ENCODE results near the gene RBM11. TPM values are rescaled to one million over a fixed set of nuclear protein-coding genes. Genes with fewer than 3 reads are reported as not detected.

The RBM11 gene
- total and polyA plus RNA-seq, 2 of the 8 experiments (the other 6 are each of a cell fraction or from before 2014, with no cell fraction given): 3.9 to 10.1 TPM

- H2BK20ac ChIP-seq (ENCODE audit: low read length): no peak overlapping the region
- H3K79me2 ChIP-seq (ENCODE audit: control insufficient read depth in 1 of 2, insufficient read depth in 2 of 2, low read length in 2 of 2): no peaks in the 10 kb centered on the region
- no peaks in the 10 kb centered on the region for H3K9me3 ChIP-seq (ENCODE audit: insufficient read depth in 2 of 2, low read depth in 1 of 2, low read length in 1 of 2)
- H3K23me2 ChIP-seq (ENCODE audit: low read depth, low read length): no peaks in the 10 kb centered on the region
- H2AFZ ChIP-seq (ENCODE audit: low read length): no peak overlapping the region
- no peak overlapping the region for H2BK5ac ChIP-seq (ENCODE audit: low read depth, low read length)
- H3K27me3 ChIP-seq (replicated peaks in 1 of 4; ENCODE audit: control insufficient read depth in 3 of 4, extremely low read depth in 1 of 4, insufficient read depth in 3 of 4, low read length in 3 of 4): no peaks in the 10 kb centered on the region
- no peak overlapping the region for H3K18ac ChIP-seq (ENCODE audit: extremely low read depth, low read length)
- no peak overlapping the region for H3K23ac ChIP-seq (ENCODE audit: insufficient read length)
- H2AK5ac ChIP-seq (ENCODE audit: low read depth, low read length): no peak overlapping the region
- no peaks in the 10 kb centered on the region for H4K20me1 ChIP-seq (replicated peaks in 1 of 2; ENCODE audit: control insufficient read depth in 1 of 2, insufficient read depth in 2 of 2, low read length in 2 of 2)
- H3K4me3 ChIP-seq (ENCODE audit: extremely low read depth in 1 of 4, insufficient read depth in 2 of 4, low read depth in 3 of 4, low read length in 4 of 4): no peak overlapping the region
- H3K56ac ChIP-seq (replicated peaks; ENCODE audit: insufficient read length, low read depth, low read length): no peak overlapping the region
- WGBS, 2 experiments (ENCODE audit: extremely low coverage in 1 of 2, insufficient coverage in 1 of 2, insufficient read length in 1 of 2, insufficient replicate concordance in 2 of 2, low coverage in 1 of 2, low lambda C conversion rate in 2 of 2, missing lambda C conversion rate in 1 of 2): 90% methylated on average over 2 of the region's 2 CpGs; no CpG with 5 or more reads in 1 of the 2 experiments
- H3K14ac ChIP-seq (ENCODE audit: insufficient read length): no peak overlapping the region
- H3K4ac ChIP-seq (replicated peaks; ENCODE audit: insufficient read length, low read depth, low read length): no peak overlapping the region
- no peaks in the 10 kb centered on the region for H3K36me3 ChIP-seq (ENCODE audit: control insufficient read depth in 2 of 4, insufficient read depth in 4 of 4, low read length in 3 of 4)
- ChIA-PET POLR2A (ENCODE audit: partially characterized antibody) (no interaction called here), CTCF (ENCODE audit: partially characterized antibody) (interaction anchor here (2.0 kb wide), 1 partner anchor 14 kb away, joined by 10 read pairs; no protein-coding TSS in a partner anchor)
- H3K79me1 ChIP-seq (ENCODE audit: low read depth, low read length): no peaks in the 10 kb centered on the region
- no peak overlapping the region for H2BK120ac ChIP-seq (replicated peaks; ENCODE audit: low read depth, low read length)
- H3K4me2 ChIP-seq (ENCODE audit: insufficient read depth in 1 of 2, low read depth in 2 of 2, low read length in 2 of 2): no peak overlapping the region
- H3K9ac ChIP-seq (replicated peaks in 1 of 4; ENCODE audit: extremely low read depth in 1 of 4, low read depth in 3 of 4, low read length in 3 of 4): no peak overlapping the region
- H3K27ac ChIP-seq (ENCODE audit: low read depth, low read length): no peak overlapping the region
- no peak for FAIRE-seq
- peaks cover 0 to 3% (median 0%) of the 10 kb centered on the region in 4 experiments; a peak in 1 of 7 replicates for H3K4me1 ChIP-seq (replicated peaks in 1 of 4; ENCODE audit: control insufficient read depth in 3 of 4, insufficient read depth in 4 of 4, low read length in 3 of 4)
- H2BK15ac ChIP-seq (ENCODE audit: low read length): no peak overlapping the region
- H2BK12ac ChIP-seq (ENCODE audit: low read depth, low read length): no peak overlapping the region
- H4K8ac ChIP-seq (ENCODE audit: extremely low read depth, insufficient read depth, low read length): no peak overlapping the region
- no peak overlapping the region for H4K91ac ChIP-seq (replicated peaks; ENCODE audit: insufficient read length, low read length)
- no peak overlapping the region for H4K5ac ChIP-seq (ENCODE audit: insufficient read length, low read depth, low read length)
- no peak for DNase-seq (ENCODE audit: low read depth in 1 of 2, low spot score in 2 of 2)
- no peak for TF ChIP-seq SP4 (IDR thresholded peaks at IDR 0.05; ENCODE audit: low read length)
- TF ChIP-seq EGR1 (IDR thresholded peaks at IDR 0.05; ENCODE audit: borderline replicate concordance, low read depth, low read length): no peak
- TF ChIP-seq POLR2A (IDR thresholded peaks at IDR 0.05; ENCODE audit: control extremely low read depth in 1 of 2, low read depth in 2 of 2, low read length in 2 of 2): no peak
- TF ChIP-seq E2F6 (IDR thresholded peaks at IDR 0.05): no peak
- TF ChIP-seq TAF7 (optimal IDR thresholded peaks at IDR 0.05; ENCODE audit: borderline replicate concordance, low read depth, low read length): no peak
- no peak for TF ChIP-seq KDM1A (IDR thresholded peaks at IDR 0.05; ENCODE audit: borderline replicate concordance, low read length)
- no peak for TF ChIP-seq TBP (IDR thresholded peaks at IDR 0.05; ENCODE audit: low read depth, low read length)
- no peak for TF ChIP-seq CEBPB (IDR thresholded peaks at IDR 0.05; ENCODE audit: low read depth, low read length)
- TF ChIP-seq TEAD4 (IDR thresholded peaks at IDR 0.05; ENCODE audit: low read depth, low read length): no peak
- no peak for TF ChIP-seq GTF2F1 (IDR thresholded peaks at IDR 0.05; ENCODE audit: borderline replicate concordance, low read depth, low read length)
- TF ChIP-seq SP2 (IDR thresholded peaks at IDR 0.05; ENCODE audit: low read length): no peak
- no peak for TF ChIP-seq BCL11A (IDR thresholded peaks at IDR 0.05; ENCODE audit: low read depth in 2 of 2, low read length in 2 of 2)
- TF ChIP-seq POLR2AphosphoS5 (IDR thresholded peaks at IDR 0.05; ENCODE audit: low read depth, low read length): no peak
- TF ChIP-seq KDM5A (IDR thresholded peaks at IDR 0.05; ENCODE audit: low read length): no peak
- TF ChIP-seq HDAC2 (IDR thresholded peaks at IDR 0.05; ENCODE audit: borderline replicate concordance in 1 of 2, low read depth in 2 of 2, low read length in 2 of 2): no peak
Measured at GRCh38 chr21:14239281-14239680, 23.3 kb downstream of the RBM11 start.
